ENCODE results near the gene TBC1D8. TPM values are rescaled to one million over a fixed set of nuclear protein-coding genes. Genes with fewer than 3 reads are reported as not detected.

TBC1D8 gene
- polyA plus RNA-seq, 4 donors: 12.6 to 113 (median 28.2) TPM

GRCh38 chr2:101089942-101090799 is 61.0 kb downstream of the TBC1D8 start:
- Histone ChIP-seq H3K36me3 (ENCODE audit: control insufficient read depth in 3 of 3, insufficient read depth in 2 of 3, low read depth in 1 of 3, low read length in 3 of 3) (peaks cover 0 to 2% (median 0%) of the 10 kb centered on the region in 3 donors), H3K27me3 (ENCODE audit: control insufficient read depth in 3 of 3, insufficient read depth in 3 of 3, low read length in 3 of 3) (no peaks in the 10 kb centered on the region), H3K4me1 (ENCODE audit: control insufficient read depth in 3 of 3, insufficient read depth in 2 of 3, low read depth in 1 of 3, low read length in 2 of 3) (peaks cover 4 to 6% (median 4%) of the 10 kb centered on the region in 3 donors), H3K4me3 (ENCODE audit: low read depth in 1 of 3, low read length in 3 of 3) (no peak overlapping the region), H3K27ac (ENCODE audit: low read depth in 1 of 3, low read length in 2 of 3) (no peak overlapping the region), H3K9me3 (ENCODE audit: control insufficient read depth in 2 of 2, insufficient read depth in 1 of 2, low read depth in 1 of 2, low read length in 1 of 2) (no peaks in the 10 kb centered on the region)
- FAIRE-seq (no peak), DNase-seq (no peak)
- 78 to 90% (median 87%) methylated on average over 12 of the region's 12 CpGs for WGBS, 3 donors

DNA sequence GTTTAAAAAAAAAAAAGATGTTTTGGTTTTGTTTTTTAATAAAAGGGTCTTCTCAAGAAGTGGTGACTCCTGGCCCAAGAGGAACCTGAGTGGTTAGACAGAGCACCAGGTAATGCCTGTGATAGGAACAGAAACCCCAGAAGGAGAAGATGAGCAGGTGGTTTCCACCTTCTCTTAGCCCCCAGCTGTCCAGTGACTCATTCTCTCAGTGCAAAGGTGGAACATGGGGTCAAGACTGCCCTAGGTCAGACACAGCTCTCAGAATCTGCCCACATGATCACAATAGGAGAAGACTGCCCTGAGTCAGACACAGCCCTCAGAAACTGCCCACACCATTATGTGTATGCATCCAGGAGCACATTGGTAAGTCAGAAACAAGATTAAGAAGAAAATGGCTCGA is 61.8 kb downstream of the TBC1D8 start:
- Histone ChIP-seq H3K4me1 (ENCODE audit: control insufficient read depth in 3 of 3, insufficient read depth in 2 of 3, low read depth in 1 of 3, low read length in 2 of 3) (peaks cover 0 to 2% (median under 1%) of the 10 kb centered on the region in 3 donors), H3K36me3 (ENCODE audit: control insufficient read depth in 3 of 3, insufficient read depth in 2 of 3, low read depth in 1 of 3, low read length in 3 of 3) (peaks cover 0 to 6% (median 0%) of the 10 kb centered on the region in 3 donors), H3K4me3 (ENCODE audit: low read depth in 1 of 3, low read length in 3 of 3) (no peak overlapping the region), H3K27ac (ENCODE audit: low read depth in 1 of 3, low read length in 2 of 3) (no peak overlapping the region), H3K27me3 (ENCODE audit: control insufficient read depth in 3 of 3, insufficient read depth in 3 of 3, low read length in 3 of 3) (no peaks in the 10 kb centered on the region), H3K9me3 (ENCODE audit: control insufficient read depth in 2 of 2, insufficient read depth in 1 of 2, low read depth in 1 of 2, low read length in 1 of 2) (no peaks in the 10 kb centered on the region)
- no peak for FAIRE-seq
- 79 to 96% (median 94%) methylated on average over 1 of the region's 1 CpG for WGBS, 3 donors
- no peak for DNase-seq

DNA sequence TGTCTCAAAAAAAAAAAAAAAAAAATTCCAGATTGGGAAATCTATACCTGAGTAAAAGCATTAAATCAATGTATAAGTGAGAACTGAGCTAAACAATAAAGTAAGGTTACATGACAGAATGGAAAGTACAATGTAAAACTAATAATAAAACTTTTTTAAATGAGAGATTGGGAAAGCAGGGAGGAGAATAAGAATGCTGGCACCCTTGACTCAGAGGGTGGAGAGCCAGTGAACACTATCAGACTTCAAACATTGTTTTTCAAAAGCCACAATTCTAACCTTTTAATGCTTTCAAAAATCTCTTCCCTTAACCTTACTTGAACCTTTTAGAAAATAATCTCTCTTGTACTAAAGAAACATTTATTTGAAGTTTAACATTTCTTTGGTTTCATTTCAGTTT is 63.5 kb downstream of the TBC1D8 start:
- Histone ChIP-seq H3K27ac (ENCODE audit: low read depth in 1 of 3, low read length in 2 of 3) (no peak overlapping the region), H3K4me1 (ENCODE audit: control insufficient read depth in 3 of 3, insufficient read depth in 2 of 3, low read depth in 1 of 3, low read length in 2 of 3) (peaks cover 0 to 17% (median 6%) of the 10 kb centered on the region in 3 donors), H3K4me3 (ENCODE audit: low read depth in 1 of 3, low read length in 3 of 3) (no peak overlapping the region), H3K9me3 (ENCODE audit: control insufficient read depth in 2 of 2, insufficient read depth in 1 of 2, low read depth in 1 of 2, low read length in 1 of 2) (no peaks in the 10 kb centered on the region), H3K36me3 (ENCODE audit: control insufficient read depth in 3 of 3, insufficient read depth in 2 of 3, low read depth in 1 of 3, low read length in 3 of 3) (peaks cover 0 to 7% (median 0%) of the 10 kb centered on the region in 3 donors), H3K27me3 (ENCODE audit: control insufficient read depth in 3 of 3, insufficient read depth in 3 of 3, low read length in 3 of 3) (no peaks in the 10 kb centered on the region)
- DNase-seq: no peak
- FAIRE-seq: no peak

GRCh38 chr2:101083613-101084012 is 67.6 kb downstream of the TBC1D8 start:
- DNase-seq: peak; percentile 69 to 84
- FAIRE-seq: no peak
- Histone ChIP-seq H3K27ac (ENCODE audit: low read depth in 1 of 3, low read length in 2 of 3) (peak overlapping the region; percentile 35 to 56 (median 50)), H3K4me3 (ENCODE audit: low read depth in 1 of 3, low read length in 3 of 3) (no peak overlapping the region), H3K36me3 (ENCODE audit: control insufficient read depth in 3 of 3, insufficient read depth in 2 of 3, low read depth in 1 of 3, low read length in 3 of 3) (peaks cover 0 to 7% (median 0%) of the 10 kb centered on the region in 3 donors), H3K27me3 (ENCODE audit: control insufficient read depth in 3 of 3, insufficient read depth in 3 of 3, low read length in 3 of 3) (no peaks in the 10 kb centered on the region), H3K9me3 (ENCODE audit: control insufficient read depth in 2 of 2, insufficient read depth in 1 of 2, low read depth in 1 of 2, low read length in 1 of 2) (no peaks in the 10 kb centered on the region), H3K4me1 (ENCODE audit: control insufficient read depth in 3 of 3, insufficient read depth in 2 of 3, low read depth in 1 of 3, low read length in 2 of 3) (peaks cover 0 to 33% (median 6%) of the 10 kb centered on the region in 3 donors)
- 16 to 63% (median 16%) methylated on average over 2 of the region's 2 CpGs for WGBS, 3 donors

GRCh38 chr2:101082998-101083397 is 68.2 kb downstream of the TBC1D8 start:
- Histone ChIP-seq H3K9me3 (ENCODE audit: control insufficient read depth in 2 of 2, insufficient read depth in 1 of 2, low read depth in 1 of 2, low read length in 1 of 2) (no peaks in the 10 kb centered on the region), H3K27ac (ENCODE audit: low read depth in 1 of 3, low read length in 2 of 3) (peak overlapping the region in 2 of 3 donors; percentile 9 to 35), H3K36me3 (ENCODE audit: control insufficient read depth in 3 of 3, insufficient read depth in 2 of 3, low read depth in 1 of 3, low read length in 3 of 3) (peaks cover 0 to 7% (median 0%) of the 10 kb centered on the region in 3 donors), H3K4me3 (ENCODE audit: low read depth in 1 of 3, low read length in 3 of 3) (no peak overlapping the region), H3K4me1 (ENCODE audit: control insufficient read depth in 3 of 3, insufficient read depth in 2 of 3, low read depth in 1 of 3, low read length in 2 of 3) (peaks cover 0 to 33% (median 6%) of the 10 kb centered on the region in 3 donors), H3K27me3 (ENCODE audit: control insufficient read depth in 3 of 3, insufficient read depth in 3 of 3, low read length in 3 of 3) (no peaks in the 10 kb centered on the region)
- 93 to 97% (median 96%) methylated on average over 6 of the region's 6 CpGs for WGBS, 3 donors
- no peak for FAIRE-seq
- DNase-seq: no peak

DNA sequence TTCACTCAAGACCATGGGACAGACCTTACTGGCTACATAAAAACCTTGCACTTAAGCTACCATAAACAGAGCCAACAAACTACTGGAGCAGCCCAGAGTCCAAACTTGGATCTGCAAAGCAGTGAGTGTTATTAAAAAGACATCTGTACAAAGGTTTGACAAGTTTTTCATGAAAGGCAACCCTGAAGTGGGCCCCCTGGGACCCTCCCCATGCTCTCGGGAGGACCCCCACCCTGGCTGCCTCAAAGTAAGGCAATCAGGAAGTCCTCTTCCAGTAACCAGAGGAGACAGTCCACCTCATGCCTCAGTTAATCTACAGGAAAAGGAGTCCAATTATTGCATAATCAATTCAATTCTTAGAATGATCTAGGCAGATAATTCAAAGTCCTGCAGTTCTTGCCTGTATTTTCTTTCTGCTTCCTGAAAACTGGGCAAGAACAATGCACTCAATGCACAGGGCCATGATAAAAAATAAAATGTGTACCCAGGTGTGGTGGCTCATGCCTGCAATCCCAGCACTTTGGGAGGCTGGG is 69.7 kb downstream of the TBC1D8 start:
- 29 to 51% (median 33%) methylated on average over 1 of the region's 1 CpG for WGBS, 3 donors
- Histone ChIP-seq H3K9me3 (ENCODE audit: control insufficient read depth in 2 of 2, insufficient read depth in 1 of 2, low read depth in 1 of 2, low read length in 1 of 2) (peaks cover 0 to 2% of the 10 kb centered on the region in 2 donors), H3K4me3 (ENCODE audit: low read depth in 1 of 3, low read length in 3 of 3) (no peak overlapping the region), H3K4me1 (ENCODE audit: control insufficient read depth in 3 of 3, insufficient read depth in 2 of 3, low read depth in 1 of 3, low read length in 2 of 3) (peaks cover 0 to 33% (median 6%) of the 10 kb centered on the region in 3 donors), H3K27ac (ENCODE audit: low read depth in 1 of 3, low read length in 2 of 3) (peak overlapping the region; percentile 45 to 87 (median 80)), H3K36me3 (ENCODE audit: control insufficient read depth in 3 of 3, insufficient read depth in 2 of 3, low read depth in 1 of 3, low read length in 3 of 3) (peaks cover 0 to 7% (median 0%) of the 10 kb centered on the region in 3 donors), H3K27me3 (ENCODE audit: control insufficient read depth in 3 of 3, insufficient read depth in 3 of 3, low read length in 3 of 3) (no peaks in the 10 kb centered on the region)
- FAIRE-seq: no peak
- DNase-seq: peak; percentile 60 to 68

- Histone ChIP-seq H3K9me3 (ENCODE audit: control insufficient read depth in 2 of 2, insufficient read depth in 1 of 2, low read depth in 1 of 2, low read length in 1 of 2) (peaks cover 0 to 4% of the 10 kb centered on the region in 2 donors), H3K36me3 (ENCODE audit: control insufficient read depth in 3 of 3, insufficient read depth in 2 of 3, low read depth in 1 of 3, low read length in 3 of 3) (peaks cover 0 to 7% (median 0%) of the 10 kb centered on the region in 3 donors), H3K4me1 (ENCODE audit: control insufficient read depth in 3 of 3, insufficient read depth in 2 of 3, low read depth in 1 of 3, low read length in 2 of 3) (peaks cover 0 to 33% (median 6%) of the 10 kb centered on the region in 3 donors), H3K27me3 (ENCODE audit: control insufficient read depth in 3 of 3, insufficient read depth in 3 of 3, low read length in 3 of 3) (no peaks in the 10 kb centered on the region), H3K27ac (ENCODE audit: low read depth in 1 of 3, low read length in 2 of 3) (peak overlapping the region; percentile 21 to 87 (median 80)), H3K4me3 (ENCODE audit: low read depth in 1 of 3, low read length in 3 of 3) (no peak overlapping the region)
- FAIRE-seq: no peak
- DNase-seq: peak; percentile 54 to 97
- WGBS, 3 donors: 63 to 82% (median 69%) methylated on average over 14 of the region's 14 CpGs
Observed at GRCh38 chr2:101080211-101081068, 70.7 kb downstream of the TBC1D8 start.

DNA sequence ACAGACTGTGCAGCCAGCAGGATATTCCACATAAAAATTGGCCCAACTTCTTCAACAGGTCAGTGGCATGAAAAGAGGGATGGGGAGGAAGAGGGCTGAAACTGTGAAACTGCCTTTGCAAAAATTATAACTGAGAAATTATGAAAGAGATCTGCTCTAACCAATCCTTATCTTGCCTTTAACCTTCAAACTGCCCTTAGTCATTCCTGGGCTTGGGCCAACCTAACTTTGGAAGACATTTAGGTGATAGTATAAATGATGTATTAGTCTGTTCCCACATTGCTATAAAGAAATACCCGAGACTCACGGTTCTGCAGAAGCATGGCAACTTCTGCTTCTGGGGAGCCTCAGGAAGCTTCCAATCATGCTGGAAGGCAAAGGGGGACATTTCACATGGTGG is 74.6 kb downstream of the TBC1D8 start:
- FAIRE-seq: no peak
- H3K27me3 ChIP-seq (ENCODE audit: control insufficient read depth in 3 of 3, insufficient read depth in 3 of 3, low read length in 3 of 3): no peaks in the 10 kb centered on the region
- H3K27ac ChIP-seq (ENCODE audit: low read depth in 1 of 3, low read length in 2 of 3): no peak overlapping the region
- peaks cover 0 to 14% of the 10 kb centered on the region in 2 donors for H3K9me3 ChIP-seq (ENCODE audit: control insufficient read depth in 2 of 2, insufficient read depth in 1 of 2, low read depth in 1 of 2, low read length in 1 of 2)
- peaks cover 0 to 14% (median 0%) of the 10 kb centered on the region in 3 donors for H3K4me1 ChIP-seq (ENCODE audit: control insufficient read depth in 3 of 3, insufficient read depth in 2 of 3, low read depth in 1 of 3, low read length in 2 of 3)
- peak in 1 of 2 donors; percentile 45 for DNase-seq
- H3K36me3 ChIP-seq (ENCODE audit: control insufficient read depth in 3 of 3, insufficient read depth in 2 of 3, low read depth in 1 of 3, low read length in 3 of 3): no peaks in the 10 kb centered on the region
- H3K4me3 ChIP-seq (ENCODE audit: low read depth in 1 of 3, low read length in 3 of 3): no peak overlapping the region
- WGBS, 3 donors: 80 to 85% (median 84%) methylated on average over 2 of the region's 2 CpGs
